NCI-H2107 treated with DMSO at 0.1 percent for 48 hours (cell line): Measurements from ENCODE around the gene KLF14.
"Not testable (repeated sequence)": the region's sequence is repeated elsewhere in the genome, so short reads cannot be mapped to it uniquely, and the experiment has no call there.

ENCODE experiments used
- DNase-seq: peaks from one replicate; lab custom pipeline; 2025; ENCODE audit not compliant: unreplicated experiment; lab: John Stamatoyannopoulos, UW

The KLF14 gene

DNA sequence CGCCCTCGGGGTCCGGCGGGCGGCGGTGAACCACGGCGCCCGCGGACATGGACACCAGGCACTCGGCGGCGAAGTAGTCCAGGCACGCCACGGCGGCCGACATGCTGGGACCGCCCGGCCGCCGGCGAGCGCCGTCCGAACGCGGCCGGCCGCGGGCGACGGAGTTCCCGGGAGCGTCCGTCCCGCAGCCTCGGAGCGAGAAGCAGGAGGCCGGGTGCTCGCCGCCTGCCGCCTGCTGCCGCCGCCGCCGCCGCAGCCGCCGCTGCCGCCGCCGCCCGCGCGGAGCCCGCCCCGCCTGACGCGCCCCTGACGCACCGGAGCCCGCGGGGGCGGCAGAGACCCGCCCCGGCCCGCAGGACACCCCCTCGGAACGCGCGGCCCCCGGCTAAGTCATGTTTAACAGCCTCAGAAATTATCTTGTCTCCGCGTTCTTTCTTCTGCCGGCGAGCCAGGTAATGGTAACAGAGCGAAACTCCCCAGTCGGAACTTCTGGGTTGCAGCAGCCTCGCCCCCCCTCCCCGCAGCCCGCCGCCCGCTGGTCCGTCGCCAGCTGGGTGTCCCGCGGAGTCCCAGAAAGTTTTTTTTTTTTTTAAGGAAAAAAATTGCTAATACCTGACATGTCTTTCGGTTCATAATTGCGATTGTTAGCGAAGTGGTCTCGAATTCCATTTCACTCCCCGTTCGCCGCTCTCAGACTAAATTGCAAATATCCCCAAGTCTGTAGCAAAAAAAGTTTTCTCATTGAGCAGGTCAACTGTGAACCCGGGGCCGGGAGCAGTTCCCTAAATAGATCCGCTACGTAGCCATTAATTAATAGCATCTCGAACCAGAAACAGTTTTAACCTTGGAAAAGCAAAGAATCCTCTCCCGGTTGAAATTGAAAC lies at the start of gene KLF14:
KLF14 (minus strand) TSS at position 277 of the 884 bp plus-strand sequence; CDS start at position 103, 174 bp downstream.
- no peak for DNase-seq

DNA sequence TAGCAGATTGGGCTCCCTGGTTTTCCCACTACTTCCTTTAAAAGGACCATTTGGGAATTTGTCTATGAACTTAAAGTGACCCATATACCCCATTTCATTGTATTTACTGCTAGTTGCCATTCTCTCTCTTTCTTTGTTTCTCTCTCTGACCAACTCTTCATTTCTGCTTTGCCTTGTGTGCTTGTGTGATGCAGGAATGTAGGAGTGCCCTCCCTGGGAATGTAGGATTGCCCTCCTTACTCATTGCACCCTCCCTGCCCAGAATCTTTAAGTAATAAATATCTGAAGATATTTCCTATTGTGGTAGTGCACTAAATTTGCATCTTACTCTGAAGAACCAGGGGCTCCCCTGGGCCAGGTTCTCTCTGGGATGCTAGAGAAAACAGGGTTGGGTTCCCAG lies 47.3 kb upstream of the KLF14 start:
- no peak for DNase-seq

DNA sequence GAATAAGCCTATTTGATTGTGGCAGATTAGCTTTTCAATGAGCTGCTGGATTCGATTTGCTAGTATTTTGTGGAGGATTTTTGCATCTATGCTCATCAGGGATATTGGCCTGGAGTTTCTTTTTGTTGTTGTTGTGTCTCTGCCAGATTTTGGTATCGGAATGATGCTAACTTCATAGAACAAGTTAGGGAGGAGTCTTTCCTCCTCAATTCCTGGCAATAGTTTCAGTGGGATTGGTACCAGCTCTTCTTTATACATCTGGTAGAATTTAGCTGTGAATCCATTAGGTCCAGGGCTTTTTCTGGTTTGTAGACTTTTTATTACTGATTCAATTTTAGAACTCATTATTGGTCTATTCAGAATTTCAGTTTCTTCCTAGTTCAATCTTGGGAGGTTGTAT lies 43.4 kb upstream of the KLF14 start:
- no peak for DNase-seq

GRCh38 chr7:130772456-130772855 lies 38.4 kb upstream of the KLF14 start:
- not testable (repeated sequence) for DNase-seq

DNA sequence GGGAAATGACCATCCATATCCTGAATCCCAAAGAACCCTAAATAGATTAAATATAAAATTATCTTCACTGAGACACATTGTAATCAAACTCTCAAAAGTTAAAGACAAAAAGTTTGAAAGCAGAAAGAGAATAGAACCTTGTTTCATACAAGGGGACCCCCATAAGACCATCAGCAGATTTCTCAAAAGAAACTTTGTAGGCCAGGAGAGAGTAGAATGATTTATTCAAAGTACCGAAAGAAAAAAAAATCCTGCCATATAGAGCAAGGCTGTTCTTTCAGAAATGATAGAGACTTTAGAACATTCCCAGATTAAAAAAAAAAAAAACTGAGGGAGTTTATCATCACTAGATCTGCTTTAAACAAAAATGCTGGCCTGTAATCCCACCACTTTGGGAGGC lies 34.8 kb upstream of the KLF14 start:
- no peak for DNase-seq

GRCh38 chr7:130764569-130764968 lies 30.6 kb upstream of the KLF14 start:
- not testable (repeated sequence) for DNase-seq

DNA sequence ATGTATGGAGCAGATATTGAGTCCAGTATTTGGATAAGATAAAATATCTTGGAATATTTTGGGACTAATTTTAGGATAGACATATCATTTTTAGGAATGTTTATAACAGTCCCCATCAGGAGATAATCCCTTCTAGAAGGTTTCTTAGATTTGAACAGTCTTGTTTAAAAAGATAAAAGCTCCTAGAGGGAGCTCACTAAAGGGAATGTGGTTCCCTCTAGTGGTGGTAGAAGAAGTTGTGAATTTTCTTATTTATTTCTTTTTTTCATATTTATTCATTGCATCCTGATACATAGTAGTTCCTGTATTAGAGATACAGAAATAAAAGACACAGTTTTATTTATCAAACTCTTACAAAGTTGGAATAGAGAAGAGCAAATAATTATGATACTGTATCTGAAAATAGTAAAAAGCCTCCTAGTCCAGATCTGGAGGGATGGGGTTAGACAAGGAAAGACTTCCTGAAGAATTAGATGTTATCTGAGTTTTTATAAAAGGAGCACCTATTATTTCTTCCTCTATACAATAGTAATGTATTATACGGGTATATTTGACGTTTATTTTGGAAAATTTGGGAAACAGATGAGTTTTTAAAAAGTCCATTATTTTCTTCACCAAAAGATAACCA lies 24.5 kb upstream of the KLF14 start:
- peak; percentile 69 for DNase-seq

- DNase-seq = no peak
Observed at GRCh38 chr7:130756316-130756715, 22.3 kb upstream of the KLF14 start.

DNA sequence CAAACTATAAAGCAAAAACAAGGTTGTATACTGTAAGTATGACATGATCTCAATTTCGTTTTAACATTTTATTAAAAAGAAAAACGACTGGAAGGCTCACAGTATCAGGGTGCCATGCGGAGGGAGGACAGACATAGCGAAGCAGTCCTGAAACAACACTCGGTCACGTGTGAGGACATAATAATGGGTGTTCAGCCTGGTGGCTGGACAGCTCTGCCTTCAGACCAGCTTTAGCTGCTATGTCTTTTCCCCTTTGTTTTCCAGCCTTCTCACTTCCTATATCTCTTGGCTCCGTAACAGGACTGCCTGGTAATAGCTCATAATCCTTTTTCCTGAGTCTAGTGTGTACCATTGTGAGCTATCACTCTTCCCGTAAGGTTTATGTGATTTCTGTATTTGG lies 18.4 kb upstream of the KLF14 start:
- no peak for DNase-seq

- DNase-seq = no peak
Observed at GRCh38 chr7:130750755-130751154, 16.7 kb upstream of the KLF14 start.

DNA sequence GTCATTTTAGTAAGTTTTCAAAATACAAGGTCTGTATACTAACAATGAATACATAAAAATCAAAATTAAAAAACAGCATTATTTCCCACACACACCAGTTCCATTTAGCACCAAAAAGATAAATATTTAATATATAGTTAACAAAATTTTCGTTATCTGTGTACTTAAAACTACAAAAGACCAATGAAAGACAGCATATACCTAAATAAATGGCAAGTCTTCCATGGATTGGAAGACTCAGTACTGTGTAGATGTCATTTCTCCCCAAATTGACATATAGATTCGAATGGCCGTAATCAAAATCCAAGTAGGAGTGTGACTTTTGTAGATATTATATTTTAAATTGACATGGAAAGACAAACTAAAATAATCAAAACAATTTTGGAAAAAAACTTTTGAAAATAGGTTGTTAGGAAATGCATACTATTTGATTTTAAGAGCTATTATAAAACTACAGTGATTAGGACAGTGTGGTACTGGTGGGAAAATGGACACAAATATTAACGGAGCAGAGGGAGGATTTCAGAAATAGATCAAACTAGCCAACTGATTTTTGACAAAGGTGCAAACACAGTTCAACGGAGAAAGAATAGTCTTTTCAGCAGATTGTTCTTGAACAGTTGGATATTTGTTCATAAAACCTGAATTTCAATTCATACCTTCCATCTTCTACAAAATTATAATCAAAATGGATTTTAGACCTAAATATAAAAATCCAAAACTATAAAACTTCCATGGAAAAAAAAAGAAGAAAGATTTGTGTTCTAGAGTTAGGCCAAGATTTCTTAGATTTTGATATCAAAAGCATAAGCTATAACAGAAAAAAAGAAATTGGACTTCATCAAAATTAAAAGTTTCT lies 14.8 kb upstream of the KLF14 start:
- no peak for DNase-seq

GRCh38 chr7:130741331-130741995 lies 7.5 kb upstream of the KLF14 start:
- DNase-seq = no peak

DNA sequence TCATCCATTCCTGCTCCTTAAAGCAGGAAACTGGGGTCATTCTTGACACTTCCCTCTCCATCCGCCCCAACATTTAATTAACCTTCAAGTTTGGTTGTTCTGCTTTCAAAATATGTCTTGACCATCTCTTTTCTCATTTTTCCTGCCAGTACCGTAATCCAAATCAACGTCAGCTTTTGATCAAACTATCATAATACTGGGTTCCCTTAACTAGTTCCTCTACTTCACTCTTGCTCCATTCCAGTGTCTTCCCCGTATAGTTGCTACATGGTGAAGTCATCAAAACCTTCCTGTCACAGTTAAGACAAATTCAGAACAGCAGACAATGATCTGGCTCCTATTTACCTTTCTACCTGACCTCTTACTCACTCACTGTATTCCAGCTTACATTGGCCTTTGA lies 6.6 kb upstream of the KLF14 start:
- DNase-seq = no peak

DNA sequence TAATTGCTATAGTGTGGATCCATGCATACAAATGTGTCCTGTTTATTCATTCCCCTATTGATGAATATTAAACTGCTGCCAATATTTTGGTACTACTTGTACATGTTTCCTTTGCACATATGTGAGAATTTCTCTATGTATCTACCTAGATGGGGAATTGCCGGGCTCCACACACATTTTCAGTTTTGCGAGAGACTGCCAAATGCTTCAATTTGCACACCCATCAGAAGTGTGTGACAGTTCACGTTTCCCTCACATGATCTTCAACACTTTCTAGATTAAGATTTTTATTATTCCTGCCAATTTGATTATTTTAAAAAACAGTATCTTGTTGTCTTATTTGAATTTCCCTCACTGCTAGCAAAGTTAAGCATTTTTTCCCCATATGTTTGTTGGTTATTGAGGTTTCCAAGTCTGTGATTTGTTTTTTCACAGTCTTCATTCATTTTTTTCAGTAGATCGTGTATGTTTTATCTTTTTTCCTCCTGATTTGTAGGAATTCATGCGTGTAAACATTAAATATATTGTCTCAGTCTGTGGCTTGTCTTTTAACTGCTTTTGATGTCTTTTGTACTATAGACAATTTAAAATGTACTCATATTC lies 2.4 kb upstream of the KLF14 start:
- no peak for DNase-seq

GRCh38 chr7:130734815-130735716 lies 1.1 kb upstream of the KLF14 start:
- no peak for DNase-seq

DNA sequence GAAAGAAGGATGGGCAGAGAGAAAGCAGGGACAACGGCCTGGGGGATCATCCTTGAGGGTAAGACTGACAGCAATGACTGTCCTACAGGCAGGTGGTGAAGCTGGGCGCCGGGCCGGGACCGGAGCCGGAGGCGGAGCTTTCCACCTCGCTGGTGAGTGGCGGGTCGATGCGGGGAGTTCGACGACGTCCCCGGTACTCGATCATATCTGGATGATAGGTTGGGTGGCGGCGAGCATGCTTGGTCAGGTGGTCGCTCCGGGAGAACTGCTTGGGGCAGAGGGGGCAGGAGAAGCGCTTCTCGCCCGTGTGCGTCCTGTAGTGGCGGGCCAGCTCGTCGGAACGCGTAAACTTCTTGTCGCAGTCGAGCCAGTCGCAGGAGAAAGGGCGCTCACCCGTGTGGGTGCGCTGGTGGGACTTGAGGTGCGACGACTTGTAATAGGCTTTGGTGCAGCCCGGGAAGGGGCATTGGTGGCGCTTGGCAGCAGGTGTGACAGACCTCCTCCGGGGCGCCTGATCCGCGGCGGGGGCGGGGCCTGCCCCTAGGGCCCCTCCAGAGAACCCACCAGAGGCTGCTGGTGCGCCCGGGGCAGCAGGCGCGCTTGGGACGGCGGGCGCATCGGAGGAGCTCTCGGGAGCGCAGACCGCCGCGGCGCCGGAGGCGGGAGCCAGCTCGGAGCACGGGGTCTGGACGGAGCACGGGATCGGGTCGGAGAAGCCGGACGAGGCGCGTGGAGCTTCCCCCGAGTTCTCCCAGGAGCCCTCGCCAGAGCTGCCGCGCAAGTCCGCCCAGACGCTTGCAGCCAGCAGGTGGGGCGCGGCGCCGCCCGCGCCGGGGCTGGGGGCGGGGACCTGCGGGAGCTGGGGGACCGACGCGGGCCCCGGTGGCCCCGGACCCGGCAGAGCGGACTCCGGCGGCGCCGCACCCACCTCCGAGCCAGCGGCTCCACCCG lies 752 bp downstream of the KLF14 start:
- no peak for DNase-seq

- DNase-seq = no peak
Observed at GRCh38 chr7:130723784-130724183, 10.2 kb downstream of the KLF14 start.

DNA sequence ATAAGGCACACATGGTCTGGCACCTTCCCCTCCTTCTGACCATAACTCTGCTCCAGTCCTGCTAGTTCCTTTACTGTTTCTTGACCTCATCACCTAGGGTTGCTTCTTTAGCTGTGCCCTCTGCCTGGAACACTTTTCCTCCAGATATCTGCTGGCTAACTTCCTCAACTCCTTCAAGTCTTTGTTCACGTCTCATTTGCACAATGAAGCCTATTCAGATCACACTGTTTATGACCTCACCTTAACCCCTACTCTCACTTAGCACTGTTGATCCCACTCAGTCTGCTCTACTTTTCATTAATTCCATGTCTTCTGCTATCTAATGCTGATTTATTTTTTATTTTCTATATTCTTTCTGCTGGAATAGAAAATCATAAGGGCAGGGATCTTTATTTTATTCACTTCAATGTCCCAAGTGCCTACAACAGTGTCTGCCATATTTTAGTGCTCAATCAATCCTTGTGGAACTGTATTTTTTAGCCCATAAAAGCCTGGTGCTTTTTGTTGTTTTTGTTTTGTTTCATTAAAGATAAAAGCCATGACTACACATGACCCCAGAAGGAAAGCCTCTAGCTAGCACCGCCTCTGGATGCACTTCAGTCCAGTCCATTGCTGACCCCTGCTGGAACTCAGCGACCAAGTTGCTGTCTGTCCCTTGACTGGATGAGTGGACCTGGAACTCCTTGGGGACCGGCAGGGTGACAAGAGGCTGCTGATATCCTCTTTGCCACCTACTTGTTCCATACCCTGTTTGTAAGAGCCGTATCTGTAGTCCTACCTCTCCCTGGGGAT lies 12.3 kb downstream of the KLF14 start:
- peak; percentile 5 for DNase-seq
